SK-N-SH treated with all-trans-retinoic acid at 6 μM for 48 hours (cell line): Measurements from ENCODE around the gene SAPCD1.

Experiments
- ATAC-seq: fragments of 200-7000 bp; cut with Tn5 transposase; 3 replicates; pipeline ENCODE4 v1.9.1; 2020; ENCODE audit warnings: mild to moderate bottlenecking, moderate library complexity
- BACH2 ChIP-seq: fragments of 250-450 bp; sonication (Bioruptor Pico); IDR thresholded peaks from 2 replicates; pipeline ENCODE4 v1.9.0; 2021; ENCODE audit warnings: mild to moderate bottlenecking, borderline replicate concordance
- CSDC2 ChIP-seq: fragments of 250-450 bp; sonication (Bioruptor Pico); IDR thresholded peaks from 2 replicates; pipeline ENCODE4 v1.5.0; 2020; ENCODE audit warnings: mild to moderate bottlenecking, moderate library complexity
- ESRRG ChIP-seq: fragments of 250-450 bp; sonication (Bioruptor Pico); IDR thresholded peaks from 2 replicates; pipeline ENCODE4 v1.6.1; 2021; ENCODE audit warnings: mild to moderate bottlenecking
- GLIS3 ChIP-seq: fragments of 250-450 bp; sonication (Bioruptor Pico); IDR thresholded peaks from 2 replicates; pipeline ENCODE4 v1.5.0; 2020; ENCODE audit warnings: mild to moderate bottlenecking, moderate library complexity
- PATZ1 ChIP-seq: fragments of 250-450 bp; sonication (Bioruptor Pico); IDR thresholded peaks from 2 replicates; pipeline ENCODE4 v1.8.0; 2020; ENCODE audit warnings: mild to moderate bottlenecking, moderate library complexity, borderline replicate concordance
- RARB ChIP-seq: fragments of 250-450 bp; sonication (Bioruptor Pico); IDR thresholded peaks from 2 replicates; pipeline ENCODE4 v1.8.0; 2021; ENCODE audit warnings: mild to moderate bottlenecking, moderate library complexity
- SNAI2 ChIP-seq: fragments of 250-450 bp; sonication (Bioruptor Pico); IDR thresholded peaks from 2 replicates; pipeline ENCODE4 v1.5.0; 2020; ENCODE audit warnings: mild to moderate bottlenecking, moderate library complexity
- TCF4 ChIP-seq: fragments of 250-450 bp; sonication (Bioruptor Pico); IDR thresholded peaks from 2 replicates; pipeline ENCODE4 v1.8.0; 2021; ENCODE audit warnings: mild to moderate bottlenecking, moderate library complexity, borderline replicate concordance
- ZFP3 ChIP-seq: fragments of 250-450 bp; sonication (Bioruptor Pico); IDR thresholded peaks from 2 replicates; pipeline ENCODE4 v1.5.0; 2020; ENCODE audit warnings: mild to moderate bottlenecking, moderate library complexity
- ZFP30 ChIP-seq: fragments of 450-650 bp; formaldehyde crosslinking; IDR thresholded peaks from 2 replicates; pipeline ENCODE4 v1.5.0; 2022; ENCODE audit warnings: mild to moderate bottlenecking, moderate library complexity
- ZNF8 ChIP-seq: fragments of 450-650 bp; formaldehyde crosslinking; IDR thresholded peaks from 2 replicates; pipeline ENCODE4 v1.5.0; 2020; ENCODE audit warnings: mild to moderate bottlenecking, moderate library complexity
- TF ChIP-seq, protein P1 (sequence below): fragments of 250-450 bp; sonication (Bioruptor Pico); IDR thresholded peaks from 2 replicates; pipeline ENCODE4 v1.5.1; 2020; ENCODE audit warnings: low read depth, mild to moderate bottlenecking, moderate library complexity
- TF ChIP-seq, protein P2 (sequence below): fragments of 250-450 bp; sonication (Bioruptor Pico); IDR thresholded peaks from 2 replicates; pipeline ENCODE4 v1.5.1; 2021; ENCODE audit warnings: mild to moderate bottlenecking, moderate library complexity
- TF ChIP-seq, protein P3 (sequence below): fragments of 250-450 bp; sonication (Bioruptor Pico); IDR thresholded peaks from 2 replicates; pipeline ENCODE4 v1.8.0; 2021; ENCODE audit warnings: low read depth, mild to moderate bottlenecking, moderate library complexity, borderline replicate concordance
- TF ChIP-seq, protein P4 (sequence below): fragments of 250-450 bp; sonication (Bioruptor Pico); IDR thresholded peaks from 2 replicates; pipeline ENCODE4 v1.5.0; 2020; ENCODE audit warnings: mild to moderate bottlenecking, moderate library complexity

Gene SAPCD1

GRCh38 chr6:31720196-31720770 lies 42.2 kb upstream of the SAPCD1 start:
- ATAC-seq: no peak
- no peak for TF ChIP-seq SNAI2 (CRISPR knock-in tag)
- TF ChIP-seq ZFP30: no peak
- TF ChIP-seq, protein P1, sequence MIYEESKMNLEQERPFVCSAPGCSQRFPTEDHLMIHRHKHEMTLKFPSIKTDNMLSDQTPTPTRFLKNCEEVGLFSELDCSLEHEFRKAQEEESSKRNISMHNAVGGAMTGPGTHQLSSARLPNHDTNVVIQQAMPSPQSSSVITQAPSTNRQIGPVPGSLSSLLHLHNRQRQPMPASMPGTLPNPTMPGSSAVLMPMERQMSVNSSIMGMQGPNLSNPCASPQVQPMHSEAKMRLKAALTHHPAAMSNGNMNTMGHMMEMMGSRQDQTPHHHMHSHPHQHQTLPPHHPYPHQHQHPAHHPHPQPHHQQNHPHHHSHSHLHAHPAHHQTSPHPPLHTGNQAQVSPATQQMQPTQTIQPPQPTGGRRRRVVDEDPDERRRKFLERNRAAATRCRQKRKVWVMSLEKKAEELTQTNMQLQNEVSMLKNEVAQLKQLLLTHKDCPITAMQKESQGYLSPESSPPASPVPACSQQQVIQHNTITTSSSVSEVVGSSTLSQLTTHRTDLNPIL (CRISPR knock-in tag): no peak
- TF ChIP-seq PATZ1 (CRISPR knock-in tag): no peak
- TF ChIP-seq ESRRG (CRISPR knock-in tag): no peak
- TF ChIP-seq, protein P2, sequence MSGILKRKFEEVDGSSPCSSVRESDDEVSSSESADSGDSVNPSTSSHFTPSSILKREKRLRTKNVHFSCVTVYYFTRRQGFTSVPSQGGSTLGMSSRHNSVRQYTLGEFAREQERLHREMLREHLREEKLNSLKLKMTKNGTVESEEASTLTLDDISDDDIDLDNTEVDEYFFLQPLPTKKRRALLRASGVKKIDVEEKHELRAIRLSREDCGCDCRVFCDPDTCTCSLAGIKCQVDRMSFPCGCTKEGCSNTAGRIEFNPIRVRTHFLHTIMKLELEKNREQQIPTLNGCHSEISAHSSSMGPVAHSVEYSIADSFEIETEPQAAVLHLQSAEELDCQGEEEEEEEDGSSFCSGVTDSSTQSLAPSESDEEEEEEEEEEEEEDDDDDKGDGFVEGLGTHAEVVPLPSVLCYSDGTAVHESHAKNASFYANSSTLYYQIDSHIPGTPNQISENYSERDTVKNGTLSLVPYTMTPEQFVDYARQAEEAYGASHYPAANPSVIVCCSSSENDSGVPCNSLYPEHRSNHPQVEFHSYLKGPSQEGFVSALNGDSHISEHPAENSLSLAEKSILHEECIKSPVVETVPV (CRISPR knock-in tag): no peak
- TF ChIP-seq, protein P3, sequence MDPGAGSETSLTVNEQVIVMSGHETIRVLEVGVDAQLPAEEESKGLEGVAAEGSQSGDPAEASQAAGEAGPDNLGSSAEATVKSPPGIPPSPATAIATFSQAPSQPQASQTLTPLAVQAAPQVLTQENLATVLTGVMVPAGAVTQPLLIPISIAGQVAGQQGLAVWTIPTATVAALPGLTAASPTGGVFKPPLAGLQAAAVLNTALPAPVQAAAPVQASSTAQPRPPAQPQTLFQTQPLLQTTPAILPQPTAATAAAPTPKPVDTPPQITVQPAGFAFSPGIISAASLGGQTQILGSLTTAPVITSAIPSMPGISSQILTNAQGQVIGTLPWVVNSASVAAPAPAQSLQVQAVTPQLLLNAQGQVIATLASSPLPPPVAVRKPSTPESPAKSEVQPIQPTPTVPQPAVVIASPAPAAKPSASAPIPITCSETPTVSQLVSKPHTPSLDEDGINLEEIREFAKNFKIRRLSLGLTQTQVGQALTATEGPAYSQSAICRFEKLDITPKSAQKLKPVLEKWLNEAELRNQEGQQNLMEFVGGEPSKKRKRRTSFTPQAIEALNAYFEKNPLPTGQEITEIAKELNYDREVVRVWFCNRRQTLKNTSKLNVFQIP (CRISPR knock-in tag): no peak
- no peak for TF ChIP-seq GLIS3
- no peak for TF ChIP-seq BACH2 (CRISPR knock-in tag)
- no peak for TF ChIP-seq ZFP3
- TF ChIP-seq, protein P4, sequence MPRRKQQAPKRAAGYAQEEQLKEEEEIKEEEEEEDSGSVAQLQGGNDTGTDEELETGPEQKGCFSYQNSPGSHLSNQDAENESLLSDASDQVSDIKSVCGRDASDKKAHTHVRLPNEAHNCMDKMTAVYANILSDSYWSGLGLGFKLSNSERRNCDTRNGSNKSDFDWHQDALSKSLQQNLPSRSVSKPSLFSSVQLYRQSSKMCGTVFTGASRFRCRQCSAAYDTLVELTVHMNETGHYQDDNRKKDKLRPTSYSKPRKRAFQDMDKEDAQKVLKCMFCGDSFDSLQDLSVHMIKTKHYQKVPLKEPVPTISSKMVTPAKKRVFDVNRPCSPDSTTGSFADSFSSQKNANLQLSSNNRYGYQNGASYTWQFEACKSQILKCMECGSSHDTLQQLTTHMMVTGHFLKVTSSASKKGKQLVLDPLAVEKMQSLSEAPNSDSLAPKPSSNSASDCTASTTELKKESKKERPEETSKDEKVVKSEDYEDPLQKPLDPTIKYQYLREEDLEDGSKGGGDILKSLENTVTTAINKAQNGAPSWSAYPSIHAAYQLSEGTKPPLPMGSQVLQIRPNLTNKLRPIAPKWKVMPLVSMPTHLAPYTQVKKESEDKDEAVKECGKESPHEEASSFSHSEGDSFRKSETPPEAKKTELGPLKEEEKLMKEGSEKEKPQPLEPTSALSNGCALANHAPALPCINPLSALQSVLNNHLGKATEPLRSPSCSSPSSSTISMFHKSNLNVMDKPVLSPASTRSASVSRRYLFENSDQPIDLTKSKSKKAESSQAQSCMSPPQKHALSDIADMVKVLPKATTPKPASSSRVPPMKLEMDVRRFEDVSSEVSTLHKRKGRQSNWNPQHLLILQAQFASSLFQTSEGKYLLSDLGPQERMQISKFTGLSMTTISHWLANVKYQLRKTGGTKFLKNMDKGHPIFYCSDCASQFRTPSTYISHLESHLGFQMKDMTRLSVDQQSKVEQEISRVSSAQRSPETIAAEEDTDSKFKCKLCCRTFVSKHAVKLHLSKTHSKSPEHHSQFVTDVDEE (CRISPR knock-in tag): no peak
- no peak for TF ChIP-seq TCF4 (CRISPR knock-in tag)
- no peak for TF ChIP-seq ZNF8 (CRISPR knock-in tag)

GRCh38 chr6:31721351-31722020 lies 41.0 kb upstream of the SAPCD1 start, which contains the start of gene LY6G6C:
Gene LY6G6C, minus strand, starts transcription at chr6:31721746. Its CDS starts 67 bp downstream, at chr6:31721679.
- no peak for ATAC-seq
- TF ChIP-seq, protein P2 (CRISPR knock-in tag): no peak
- no peak for TF ChIP-seq TCF4 (CRISPR knock-in tag)
- no peak for TF ChIP-seq PATZ1 (CRISPR knock-in tag)
- no peak for TF ChIP-seq RARB (CRISPR knock-in tag)
- no peak for TF ChIP-seq CSDC2 (CRISPR knock-in tag)
